Activated T-helper 9 cell treated with anti-CD3 and anti-CD28 coated beads, Interleukin-2, amount 50 U/mL, for 16 hours (primary cell): Measurements from ENCODE around the gene SLC9A2.

Experiments used
- DNase-seq: peaks from one replicate; pipeline ENCODE4 v3.0.0-alpha.2; 2020; ENCODE audit warnings: low read depth

The SLC9A2 gene

GRCh38 chr2:102672107-102672776 is 52.9 kb downstream of the SLC9A2 start:
- no peak for DNase-seq

- DNase-seq: no peak
Observed at GRCh38 chr2:102674370-102674769, 55.0 kb downstream of the SLC9A2 start.

- DNase-seq: no peak
Observed at GRCh38 chr2:102674836-102675235, 55.5 kb downstream of the SLC9A2 start.

- DNase-seq: no peak
Observed at GRCh38 chr2:102677244-102678215, 58.2 kb downstream of the SLC9A2 start.

GRCh38 chr2:102678442-102678841 is 59.1 kb downstream of the SLC9A2 start:
- DNase-seq: no peak

GRCh38 chr2:102686479-102687439 is 67.4 kb downstream of the SLC9A2 start:
- DNase-seq: no peak

GRCh38 chr2:102690012-102690411 is 70.7 kb downstream of the SLC9A2 start:
- DNase-seq: no peak

- DNase-seq: no peak
Observed at GRCh38 chr2:102696463-102696862, 77.1 kb downstream of the SLC9A2 start.

- DNase-seq: no peak
Observed at GRCh38 chr2:102698369-102699111, 79.2 kb downstream of the SLC9A2 start.

GRCh38 chr2:102703305-102703704 is 84.0 kb downstream of the SLC9A2 start:
- DNase-seq: no peak

- DNase-seq: no peak
Observed at GRCh38 chr2:102703748-102704147, 84.4 kb downstream of the SLC9A2 start.

GRCh38 chr2:102704531-102704930 is 85.2 kb downstream of the SLC9A2 start:
- DNase-seq: no peak

GRCh38 chr2:102707796-102708695 is 88.7 kb downstream of the SLC9A2 start:
- DNase-seq: no peak

GRCh38 chr2:102708847-102709559 is 89.7 kb downstream of the SLC9A2 start:
- no peak for DNase-seq

GRCh38 chr2:102717308-102718018 is 98.1 kb downstream of the SLC9A2 start:
- DNase-seq: no peak

GRCh38 chr2:102718387-102719316 is 99.3 kb downstream of the SLC9A2 start:
- DNase-seq: no peak

- DNase-seq: no peak
Observed at GRCh38 chr2:102724016-102724490, 104.7 kb downstream of the SLC9A2 start.

- DNase-seq: no peak
Observed at GRCh38 chr2:102724553-102724952, 105.2 kb downstream of the SLC9A2 start.
